HUES64 (cell line): ENCODE results near the gene L1TD1.
"Not testable (repeated sequence)": the region's sequence is repeated elsewhere in the genome, so short reads cannot be mapped to it uniquely, and the experiment has no call there.

Experiments used
- H3K27ac ChIP-seq: 2 replicates; pipeline ENCODE4 v1.7.0; 2013; ENCODE audit warnings: low read depth, low read length, inconsistent platforms
- H3K27me3 ChIP-seq: 2 replicates; pipeline ENCODE4 v1.6.1; 2013; ENCODE audit warnings: mild to moderate bottlenecking, low read length; ENCODE audit not compliant: insufficient read depth
- H3K36me3 ChIP-seq: 2 replicates; pipeline ENCODE4 v1.6.1; 2013; ENCODE audit warnings: mild to moderate bottlenecking, low read length; ENCODE audit not compliant: insufficient read depth
- H3K4me1 ChIP-seq: 2 replicates; pipeline ENCODE4 v1.6.1; 2013; ENCODE audit warnings: mild to moderate bottlenecking, low read length, moderate library complexity; ENCODE audit not compliant: insufficient read depth
- H3K4me3 ChIP-seq: 2 replicates; pipeline ENCODE4 v1.5.1; 2013; ENCODE audit warnings: mild to moderate bottlenecking, low read length, moderate library complexity
- H3K9ac ChIP-seq: 2 replicates; pipeline ENCODE4 v1.6.1; 2013; ENCODE audit warnings: mild to moderate bottlenecking, low read depth, low read length
- H3K9me3 ChIP-seq: 2 replicates; pipeline ENCODE4 v1.6.1; 2013; ENCODE audit warnings: low read depth, low read length; ENCODE audit not compliant: insufficient read depth
- WGBS: fragments of 150-250, 120-280 bp; methylation state at CpG from one replicate; pipeline ENCODE4 v1.1.7; 2013; ENCODE audit warnings: missing lambda C conversion rate; 5-methylcytosine and 5-hydroxymethylcytosine counted together

L1TD1 gene

DNA sequence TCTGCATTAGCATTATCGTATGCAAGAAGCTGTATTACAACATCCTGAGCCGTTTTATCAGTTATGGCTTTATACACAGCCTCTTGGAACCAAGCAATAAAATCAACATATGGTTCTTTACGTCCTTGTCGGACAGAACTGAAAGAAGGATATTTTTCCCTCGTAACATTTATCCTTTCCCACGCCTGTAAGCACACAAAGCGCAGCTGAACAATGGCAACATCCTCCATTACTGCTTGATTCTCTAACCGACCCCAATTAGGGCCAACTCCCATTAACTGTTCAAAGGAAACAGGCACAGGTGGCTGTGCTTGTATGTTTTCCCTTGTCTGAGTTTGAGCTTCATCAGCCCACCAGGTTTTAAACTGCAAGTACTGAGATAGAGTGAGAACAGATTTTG is 12.5 kb upstream of the L1TD1 start:
- not testable (repeated sequence) for H3K36me3 ChIP-seq, H3K27me3 ChIP-seq, H3K9me3 ChIP-seq
- 58% methylated on average over 8 of the region's 8 CpGs for WGBS
- H3K4me1 ChIP-seq = peaks cover 54% of the 10 kb centered on the region
- peak overlapping the region; percentile 92 for H3K27ac ChIP-seq
- peak overlapping the region; percentile 14; the same call in 1 of the 2 replicates for H3K4me3 ChIP-seq
- H3K9ac ChIP-seq = peak overlapping the region; percentile 40

GRCh38 chr1:62183164-62184020 is 11.3 kb upstream of the L1TD1 start:
- not testable (repeated sequence) for H3K36me3 ChIP-seq, H3K9me3 ChIP-seq, H3K27me3 ChIP-seq
- Histone ChIP-seq H3K4me3 (0 out of 2 replicates have a peak overlapping the region, but pooled peaks have one; percentile 12), H3K9ac (peak overlapping the region; percentile 58), H3K4me1 (peaks cover 42% of the 10 kb centered on the region), H3K27ac (peak overlapping the region; percentile 92; the same call in 1 of the 2 replicates)
- 47% methylated on average over 11 of the region's 11 CpGs for WGBS

- 91% methylated on average over 7 of the region's 7 CpGs for WGBS
- Histone ChIP-seq H3K4me3 (no peak overlapping the region), H3K9me3 (no peaks in the 10 kb centered on the region), H3K36me3 (no peaks in the 10 kb centered on the region), H3K27ac (no peak overlapping the region), H3K4me1 (peaks cover 42% of the 10 kb centered on the region), H3K9ac (no peak overlapping the region), H3K27me3 (no peaks in the 10 kb centered on the region)
Measured at GRCh38 chr1:62184336-62184735, 10.3 kb upstream of the L1TD1 start.

DNA sequence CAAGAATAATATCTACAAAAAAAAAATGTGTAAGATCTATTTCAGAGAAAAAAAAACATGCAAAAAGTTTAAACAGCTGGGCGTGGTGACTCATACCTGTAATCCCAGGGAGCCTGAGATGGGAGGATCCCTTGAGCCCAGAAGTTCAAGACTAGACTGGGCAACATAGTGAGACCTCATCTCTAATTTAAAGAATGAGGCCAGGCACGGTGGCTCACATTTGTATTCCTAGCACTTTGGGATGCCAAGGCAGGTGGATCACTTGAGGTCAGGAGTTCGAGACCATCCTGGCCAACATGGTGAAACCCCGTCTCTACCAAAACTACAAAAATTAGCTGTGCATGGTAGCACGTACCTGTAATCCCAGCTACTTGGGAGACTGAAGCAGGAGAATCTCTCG is 9.4 kb upstream of the L1TD1 start:
- H3K4me3 ChIP-seq, H3K9ac ChIP-seq, H3K9me3 ChIP-seq, H3K27ac ChIP-seq, H3K27me3 ChIP-seq, H3K36me3 ChIP-seq: not testable (repeated sequence)
- WGBS = 96% methylated on average over 6 of the region's 6 CpGs
- H3K4me1 ChIP-seq = peaks cover 37% of the 10 kb centered on the region

DNA sequence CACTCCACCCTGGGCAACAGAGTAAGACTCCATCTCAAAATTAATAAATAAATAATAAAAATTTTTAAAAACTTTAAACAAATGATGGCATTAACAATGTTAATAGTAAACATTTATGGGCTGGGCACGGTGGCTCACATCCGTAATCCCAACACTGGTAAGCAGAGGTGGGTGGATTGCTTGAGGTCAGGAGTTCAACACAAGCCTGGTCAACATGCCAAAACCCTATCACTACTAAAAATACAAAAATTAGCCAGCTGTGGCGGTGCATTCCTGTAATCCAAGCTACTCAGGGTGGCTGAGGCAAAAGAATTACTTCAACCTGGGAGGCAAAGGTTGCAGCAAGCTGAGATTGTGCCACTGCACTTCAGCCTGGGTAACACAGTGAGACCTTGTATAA is 9.0 kb upstream of the L1TD1 start:
- Histone ChIP-seq H3K4me3 (no peak overlapping the region), H3K36me3 (no peaks in the 10 kb centered on the region), H3K4me1 (peaks cover 32% of the 10 kb centered on the region), H3K27ac (no peak overlapping the region), H3K9ac (no peak overlapping the region), H3K9me3 (no peaks in the 10 kb centered on the region), H3K27me3 (no peaks in the 10 kb centered on the region)
- 87% methylated on average over 2 of the region's 3 CpGs for WGBS

DNA sequence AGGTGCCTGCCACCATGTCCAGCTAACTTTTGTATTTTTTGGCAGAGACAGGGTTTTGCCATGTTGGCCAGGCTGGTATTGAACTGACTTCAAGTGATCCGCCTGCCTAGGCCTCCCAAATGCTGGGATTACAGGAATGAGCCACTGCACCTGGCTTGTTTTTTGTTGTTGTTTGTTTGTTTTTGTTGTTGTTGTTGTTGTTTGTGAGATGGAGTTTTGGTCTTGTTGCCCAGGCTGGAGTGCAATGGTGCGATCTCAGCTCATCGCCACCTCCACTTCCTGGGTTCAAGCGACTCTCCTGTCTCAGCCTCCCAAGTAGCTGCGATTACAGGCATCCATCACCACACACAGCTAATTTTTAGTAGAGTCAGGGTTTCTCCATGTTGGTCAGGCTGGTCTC is 7.1 kb upstream of the L1TD1 start:
- WGBS = 98% methylated on average over 5 of the region's 5 CpGs
- H3K36me3 ChIP-seq = no peaks in the 10 kb centered on the region

GRCh38 chr1:62188111-62188510 is 6.5 kb upstream of the L1TD1 start:
- H3K27ac ChIP-seq = no peak overlapping the region
- H3K9ac ChIP-seq = no peak overlapping the region
- H3K4me3 ChIP-seq = no peak overlapping the region
- no peaks in the 10 kb centered on the region for H3K27me3 ChIP-seq
- WGBS = 97% methylated on average over 8 of the region's 8 CpGs
- H3K9me3 ChIP-seq = no peaks in the 10 kb centered on the region
- H3K36me3 ChIP-seq = no peaks in the 10 kb centered on the region
- peaks cover 11% of the 10 kb centered on the region for H3K4me1 ChIP-seq

More for the DNA sequence above, 7.1 kb upstream of the L1TD1 start:
- Histone ChIP-seq H3K27me3 (no peaks in the 10 kb centered on the region), H3K9me3 (no peaks in the 10 kb centered on the region), H3K27ac (no peak overlapping the region), H3K9ac (no peak overlapping the region), H3K4me1 (peaks cover 15% of the 10 kb centered on the region), H3K4me3 (no peak overlapping the region)

GRCh38 chr1:62196086-62196690 is 1.5 kb downstream of the L1TD1 start:
- Histone ChIP-seq H3K9ac (peak overlapping the region; percentile 98), H3K27me3 (no peaks in the 10 kb centered on the region), H3K4me1 (peaks cover 35% of the 10 kb centered on the region), H3K27ac (peak overlapping the region; percentile 98), H3K36me3 (peaks cover 47% of the 10 kb centered on the region), H3K9me3 (no peaks in the 10 kb centered on the region), H3K4me3 (peak overlapping the region; percentile 95)
- 6% methylated on average over 17 of the region's 17 CpGs for WGBS

- Histone ChIP-seq H3K9me3 (no peaks in the 10 kb centered on the region), H3K4me3 (peak overlapping the region; percentile 46), H3K27me3 (no peaks in the 10 kb centered on the region), H3K9ac (peak overlapping the region; percentile 64), H3K4me1 (peaks cover 41% of the 10 kb centered on the region), H3K27ac (peak overlapping the region; percentile 90), H3K36me3 (peaks cover 66% of the 10 kb centered on the region)
- WGBS = 8% methylated on average over 8 of the region's 14 CpGs
Measured at GRCh38 chr1:62198069-62198780, 3.6 kb downstream of the L1TD1 start.

DNA sequence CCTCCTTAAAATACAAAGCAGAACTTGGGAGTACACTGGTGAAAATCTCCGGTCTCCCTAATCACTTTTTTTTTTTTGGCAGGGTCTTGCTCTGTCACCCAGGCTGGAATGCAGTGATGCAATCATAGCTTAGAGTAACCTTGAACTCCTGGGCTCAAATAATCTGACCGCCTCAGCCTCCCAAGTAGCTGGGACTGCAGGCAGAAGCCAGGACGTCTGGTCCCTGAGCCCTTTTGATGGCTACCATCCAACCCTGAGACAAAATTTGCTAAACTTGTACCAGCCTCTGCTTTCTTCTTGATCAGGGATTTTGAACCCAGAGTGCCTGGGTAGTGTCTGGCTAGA is 4.1 kb downstream of the L1TD1 start:
- 3% methylated on average over 3 of the region's 3 CpGs for WGBS
- no peaks in the 10 kb centered on the region for H3K9me3 ChIP-seq
- peak overlapping the region; percentile 90 for H3K27ac ChIP-seq
- H3K27me3 ChIP-seq = no peaks in the 10 kb centered on the region
- peaks cover 71% of the 10 kb centered on the region for H3K36me3 ChIP-seq
- peak overlapping the region; percentile 46 for H3K4me3 ChIP-seq
- peak overlapping the region; percentile 64 for H3K9ac ChIP-seq
- H3K4me1 ChIP-seq = peaks cover 40% of the 10 kb centered on the region

GRCh38 chr1:62207187-62207586 is 12.5 kb downstream of the L1TD1 start:
- Histone ChIP-seq H3K9me3 (peaks cover 25% of the 10 kb centered on the region), H3K4me1 (peaks cover 10% of the 10 kb centered on the region), H3K9ac (no peak overlapping the region), H3K36me3 (peaks cover 92% of the 10 kb centered on the region), H3K4me3 (no peak overlapping the region), H3K27ac (no peak overlapping the region), H3K27me3 (no peaks in the 10 kb centered on the region)
- WGBS = over 99% methylated on average over 2 of the region's 2 CpGs
